Coronary artery (tissue), 2 donors: ENCODE results near the gene SLC22A5.

Source experiments
- DNase-seq: peaks from one replicate; pipeline ENCODE4 v3.0.0-alpha.2; 2017; ENCODE audit warnings: low spot score
- H3K27ac ChIP-seq, 2 donors: fragments of 200-600 bp; sonication (generic); one replicate each; pipeline ENCODE4 v1.5.1; 2016 to 2019
- H3K4me3 ChIP-seq: fragments of 200-600 bp; sonication (generic); 2 replicates; pipeline ENCODE4 v1.5.1; 2016; ENCODE audit warnings: mild to moderate bottlenecking, moderate library complexity
- TF ChIP-seq, protein P1 (sequence below): fragments of 200-600 bp; sonication (generic); IDR thresholded peaks from one replicate; pipeline ENCODE4 v1.5.1; 2019; ENCODE audit warnings: antibody characterized with exemption

SLC22A5 gene

DNA sequence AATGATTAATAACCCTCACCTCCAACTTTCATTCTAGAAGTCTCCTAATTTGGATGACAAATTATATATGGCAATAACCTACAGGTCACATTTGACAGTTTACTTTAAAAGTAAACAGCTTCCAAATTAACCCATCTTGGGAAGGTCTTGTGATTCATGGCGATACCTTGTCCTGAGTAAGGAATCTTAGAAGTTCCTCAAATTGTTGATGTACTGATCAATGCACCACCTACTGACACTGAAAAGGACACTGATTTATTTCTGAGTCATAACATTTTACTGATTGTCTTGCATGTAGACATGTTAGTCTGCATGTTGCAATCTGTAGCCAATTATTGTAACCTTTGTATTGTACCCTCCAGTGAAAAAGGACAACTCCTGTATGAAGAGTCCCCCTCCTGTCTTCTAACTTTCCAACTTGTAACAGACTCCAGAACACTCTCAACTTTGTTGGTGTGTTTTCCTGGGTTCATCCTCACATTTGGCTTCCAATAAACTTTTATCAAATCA, 16.0 kb upstream of the SLC22A5 start:
- H3K27ac ChIP-seq, result no peak overlapping the region
- TF ChIP-seq, protein P1, sequence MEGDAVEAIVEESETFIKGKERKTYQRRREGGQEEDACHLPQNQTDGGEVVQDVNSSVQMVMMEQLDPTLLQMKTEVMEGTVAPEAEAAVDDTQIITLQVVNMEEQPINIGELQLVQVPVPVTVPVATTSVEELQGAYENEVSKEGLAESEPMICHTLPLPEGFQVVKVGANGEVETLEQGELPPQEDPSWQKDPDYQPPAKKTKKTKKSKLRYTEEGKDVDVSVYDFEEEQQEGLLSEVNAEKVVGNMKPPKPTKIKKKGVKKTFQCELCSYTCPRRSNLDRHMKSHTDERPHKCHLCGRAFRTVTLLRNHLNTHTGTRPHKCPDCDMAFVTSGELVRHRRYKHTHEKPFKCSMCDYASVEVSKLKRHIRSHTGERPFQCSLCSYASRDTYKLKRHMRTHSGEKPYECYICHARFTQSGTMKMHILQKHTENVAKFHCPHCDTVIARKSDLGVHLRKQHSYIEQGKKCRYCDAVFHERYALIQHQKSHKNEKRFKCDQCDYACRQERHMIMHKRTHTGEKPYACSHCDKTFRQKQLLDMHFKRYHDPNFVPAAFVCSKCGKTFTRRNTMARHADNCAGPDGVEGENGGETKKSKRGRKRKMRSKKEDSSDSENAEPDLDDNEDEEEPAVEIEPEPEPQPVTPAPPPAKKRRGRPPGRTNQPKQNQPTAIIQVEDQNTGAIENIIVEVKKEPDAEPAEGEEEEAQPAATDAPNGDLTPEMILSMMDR, result no peak
- no peak overlapping the region for H3K4me3 ChIP-seq
- no peak for DNase-seq

DNA sequence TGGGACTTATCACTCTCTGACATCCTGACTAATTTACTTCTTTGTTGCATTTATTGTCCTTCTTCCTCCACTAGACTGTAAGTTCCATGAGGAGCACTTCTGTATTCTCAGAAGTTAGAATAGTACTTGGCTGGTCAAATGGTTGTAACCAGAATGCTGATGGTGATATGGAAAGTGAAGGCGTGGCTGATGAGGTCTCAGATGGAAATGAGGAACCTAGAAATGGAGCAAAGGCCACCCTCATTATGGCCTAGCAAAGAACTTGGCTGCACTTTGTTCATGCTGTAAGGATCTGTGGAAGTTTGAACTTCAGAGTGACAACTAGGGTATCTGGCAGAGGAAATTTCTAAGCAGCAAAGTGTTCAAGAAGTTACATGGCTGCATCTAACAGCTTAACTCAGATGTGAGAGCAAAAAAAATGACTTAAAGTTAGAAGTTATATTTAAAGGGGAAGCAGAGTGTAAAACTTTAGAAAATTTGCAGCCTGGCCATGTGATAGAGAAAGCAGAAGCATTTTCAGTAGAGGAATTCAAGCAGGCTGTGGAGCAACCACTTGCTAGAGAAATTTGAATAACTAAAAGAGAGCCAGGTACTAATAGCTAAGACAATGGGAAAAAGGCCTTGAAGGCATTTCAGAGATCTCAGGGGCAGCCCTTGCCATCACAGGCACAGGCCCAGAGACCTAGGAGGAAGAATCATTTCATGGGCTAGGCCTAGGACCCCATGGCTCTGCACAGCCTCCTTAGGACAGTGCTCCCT, 14.9 kb upstream of the SLC22A5 start:
- DNase-seq, result no peak
- no peak overlapping the region for H3K27ac ChIP-seq
- H3K4me3 ChIP-seq, result no peak overlapping the region
- TF ChIP-seq, protein P1, result no peak

DNA sequence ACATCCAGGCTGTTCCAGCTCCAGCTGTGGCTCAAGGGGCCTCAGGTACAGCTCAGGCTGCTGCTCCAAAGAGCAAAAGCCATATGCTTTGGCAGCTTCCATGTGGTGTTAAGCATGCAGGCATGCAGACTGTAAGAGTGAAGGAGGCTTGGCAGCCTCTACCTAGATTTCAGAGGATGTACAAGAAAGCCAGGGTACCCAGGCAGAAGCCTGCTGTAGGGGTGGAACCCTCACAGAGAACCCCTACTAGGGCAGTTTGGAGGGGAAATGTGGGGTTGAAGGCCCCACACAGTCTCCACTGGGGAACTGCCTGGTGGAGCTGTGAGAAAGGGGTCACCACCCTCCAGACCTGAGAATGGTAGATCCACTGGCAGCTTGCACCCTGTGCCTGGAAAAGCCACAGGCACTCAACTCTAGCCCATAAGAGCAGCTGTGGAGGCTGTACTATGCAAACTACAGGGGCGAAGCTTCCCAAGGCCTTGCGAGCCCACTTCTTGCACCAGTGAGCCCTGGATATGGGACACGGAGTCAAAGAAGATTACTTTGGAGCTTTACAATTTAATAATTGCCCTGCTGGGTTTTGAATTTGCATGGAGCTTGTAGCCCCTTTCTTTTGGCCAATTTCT, 14.3 kb upstream of the SLC22A5 start:
- Histone ChIP-seq H3K27ac (no peak overlapping the region), H3K4me3 (no peak overlapping the region)
- TF ChIP-seq, protein P1, result no peak
- no peak for DNase-seq

DNA sequence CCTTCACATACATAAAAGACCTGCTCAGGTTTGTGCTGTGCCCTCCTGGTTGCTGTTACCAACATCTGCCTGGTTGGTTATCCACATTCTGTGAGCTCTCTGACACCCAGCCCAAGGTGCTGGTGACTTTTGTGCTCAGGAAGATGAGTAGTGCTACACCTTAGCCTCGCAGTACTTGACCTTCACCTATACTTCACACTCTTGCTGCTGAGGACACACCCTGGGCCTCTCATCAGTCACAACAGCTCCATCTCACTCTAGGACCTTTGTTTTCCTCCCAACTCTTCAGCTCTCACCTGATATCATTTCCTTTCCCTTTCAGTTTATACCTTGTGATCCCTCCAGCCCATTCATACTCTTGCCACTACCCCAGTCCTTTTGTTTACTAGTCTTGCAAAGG, 10.7 kb upstream of the SLC22A5 start:
- no peak overlapping the region for H3K4me3 ChIP-seq
- no peak overlapping the region for H3K27ac ChIP-seq
- TF ChIP-seq, protein P1, result no peak
- no peak for DNase-seq

DNA sequence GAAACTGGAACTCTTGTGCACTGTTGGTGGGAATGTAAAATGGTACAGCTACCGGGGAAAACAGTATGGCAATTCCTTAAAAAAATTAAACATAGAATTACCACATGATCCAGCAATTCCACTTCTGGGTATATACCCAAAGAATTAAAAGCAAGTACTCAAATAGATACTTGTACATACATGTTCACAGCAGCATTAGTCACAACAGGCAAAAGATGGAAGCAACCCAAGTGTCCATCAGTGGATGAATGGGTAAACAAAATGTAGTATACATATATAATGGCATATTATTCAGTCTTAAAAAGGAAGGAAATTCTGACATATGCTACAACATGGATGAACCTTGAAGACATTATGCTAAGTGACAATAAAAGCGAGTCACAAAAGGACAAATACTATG, 7.4 kb upstream of the SLC22A5 start:
- Histone ChIP-seq H3K27ac (no peak overlapping the region), H3K4me3 (no peak overlapping the region)
- no peak for DNase-seq
- TF ChIP-seq, protein P1, result no peak

DNA sequence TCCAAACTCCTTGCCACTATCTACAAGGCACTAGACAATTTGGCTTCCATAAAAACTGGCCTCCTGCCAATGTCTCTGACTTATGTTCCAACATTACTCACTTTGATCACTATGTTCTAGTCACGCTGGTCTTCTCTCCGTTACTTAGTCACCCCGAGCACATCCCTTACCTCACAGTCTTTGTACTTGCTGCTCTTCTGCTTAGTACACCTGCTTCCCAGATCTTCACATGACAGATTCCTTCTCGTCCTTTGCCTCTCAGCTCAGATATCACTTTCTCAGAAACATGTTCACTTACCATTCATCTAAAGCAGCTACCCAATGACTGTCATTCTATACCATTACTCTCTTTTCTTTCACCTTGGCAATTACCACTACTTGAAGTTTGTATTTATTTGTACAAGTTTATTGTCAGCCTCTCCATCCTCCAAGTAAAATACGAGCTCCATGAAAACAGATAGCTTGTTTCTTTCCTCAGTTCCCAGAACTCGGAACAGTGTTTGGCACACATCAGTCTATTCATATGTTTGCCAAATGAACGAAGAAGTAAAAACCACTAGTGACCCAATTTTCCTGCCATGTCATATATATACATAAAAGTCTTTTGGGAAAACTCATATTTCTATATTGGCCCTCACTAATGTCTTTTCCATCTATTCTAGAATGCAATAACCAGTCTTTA, 5.9 kb upstream of the SLC22A5 start:
- Histone ChIP-seq H3K4me3 (peak overlapping the region; percentile 16), H3K27ac (peak overlapping the region; percentile 21 to 60)
- DNase-seq, result no peak
- TF ChIP-seq, protein P1, result no peak
